A673 (cell line): ENCODE measurements around the gene CDK2.

Experiments used
- CTCF ChIP-seq: fragments of 300-800, 200-600 bp; sonication (generic); conservative IDR thresholded peaks from 2 replicates; pipeline ENCODE4 v1.5.1; 2017; ENCODE audit warnings: low read depth, mild to moderate bottlenecking, antibody characterized with exemption, low read length, moderate library complexity, mixed read lengths
- EZH2 ChIP-seq: fragments of 200-600 bp; sonication (generic); IDR thresholded peaks from 2 replicates; pipeline ENCODE4 v1.6.1; 2017; ENCODE audit warnings: borderline replicate concordance, low read depth, mild to moderate bottlenecking, mixed read lengths, antibody characterized with exemption, low read length; ENCODE audit not compliant: poor library complexity, severe bottlenecking

- TF ChIP-seq CTCF (no peak), EZH2 (no peak)
These were observed 34.1 kb upstream of the CDK2 start for GRCh38 chr12:55932551-55932910.
